Measurements from ENCODE around the gene ST6GALNAC1. TPM values are rescaled to one million over a fixed set of nuclear protein-coding genes. Genes with fewer than 3 reads are reported as not detected.

The ST6GALNAC1 gene
- total RNA-seq, 1 donor from 2014 or later, result 1.3 TPM

DNA sequence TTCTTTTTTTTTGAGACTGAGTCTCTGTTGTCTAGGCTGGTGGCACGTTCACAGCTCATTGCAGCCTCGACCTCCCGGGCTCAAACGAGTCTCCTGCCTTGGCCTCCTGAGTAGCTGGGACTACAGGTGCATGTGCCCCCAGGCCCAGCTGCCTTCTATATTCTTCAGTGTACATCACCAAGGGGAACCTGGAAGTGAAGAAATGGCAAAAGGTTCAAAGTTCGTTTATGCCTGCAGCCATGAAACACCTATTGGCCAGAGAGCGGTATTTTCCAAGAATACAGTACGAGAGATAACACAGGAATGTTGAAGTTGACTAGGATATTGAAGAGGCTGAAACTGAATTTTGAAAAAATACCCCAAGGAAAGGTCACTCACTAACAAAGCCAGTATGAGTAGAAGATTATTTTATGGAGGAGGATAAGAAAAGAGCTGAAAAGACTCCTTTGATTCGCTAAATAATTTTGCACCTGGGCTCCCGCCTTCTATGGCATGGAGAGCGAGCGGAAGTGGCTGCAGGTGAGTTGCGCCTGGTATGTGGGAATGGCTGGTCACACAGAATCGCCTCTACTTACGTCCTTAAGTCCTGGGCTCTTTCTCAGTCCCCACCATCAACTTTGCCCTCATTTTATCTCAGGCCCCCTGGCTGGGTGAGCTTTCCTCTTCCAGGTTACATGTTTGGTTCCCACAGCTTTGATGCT is 9.8 kb downstream of the ST6GALNAC1 start:
- Mint-ChIP-seq H3K36me3 (no peaks in the 10 kb centered on the region), H3K4me1 (peaks cover 44% of the 10 kb centered on the region), H3K9me3 (no peaks in the 10 kb centered on the region), H3K27me3 (ENCODE audit: low read depth) (no peaks in the 10 kb centered on the region), H3K4me3 (no peak overlapping the region), H3K27ac (peak overlapping the region; percentile 1)
- DNase-seq (ENCODE audit: low spot score in 2 of 2, unreplicated experiment in 2 of 2), result no peak
- no peak for TF ChIP-seq CTCF (IDR thresholded peaks at IDR 0.05; ENCODE audit: unreplicated experiment)

DNA sequence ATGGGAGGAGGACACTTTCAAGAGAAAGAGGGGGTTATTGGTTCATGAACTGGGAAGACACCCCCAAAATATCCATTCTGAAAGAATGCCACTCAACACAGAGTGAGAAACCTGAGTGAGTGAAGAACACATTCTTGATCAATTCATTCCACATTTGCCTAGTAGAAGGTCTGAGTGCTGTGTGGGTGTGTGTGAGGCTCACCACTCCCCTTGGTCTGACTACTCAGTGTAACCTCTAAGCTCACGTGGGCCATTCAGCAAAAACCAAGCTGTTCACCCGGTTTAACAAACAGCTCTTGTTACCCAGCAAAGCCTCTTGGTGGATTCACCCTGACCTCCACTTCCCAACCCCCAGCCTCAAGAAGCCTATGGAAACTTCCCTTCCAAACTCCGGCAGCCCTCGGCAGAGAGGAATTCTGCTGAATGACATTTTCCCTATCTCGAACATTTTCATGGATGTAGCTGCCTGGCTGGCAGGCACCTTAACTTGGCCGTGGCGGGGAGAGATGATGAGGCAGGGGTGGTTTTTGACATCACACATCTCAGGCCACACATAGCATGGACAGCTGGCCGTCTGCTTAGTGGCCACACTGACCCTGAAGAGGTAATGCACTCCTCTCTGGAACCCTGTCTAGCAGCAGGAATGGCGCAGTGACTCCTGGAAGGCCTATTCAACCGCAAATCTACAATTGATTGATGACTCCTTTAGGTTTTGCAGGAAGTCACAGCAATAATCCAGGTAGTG is 11.6 kb downstream of the ST6GALNAC1 start:
- no peaks in the 10 kb centered on the region for H3K9me3 Mint-ChIP-seq
- no peaks in the 10 kb centered on the region for H3K36me3 Mint-ChIP-seq
- no peaks in the 10 kb centered on the region for H3K27me3 Mint-ChIP-seq (ENCODE audit: low read depth)
- no peak for TF ChIP-seq CTCF (IDR thresholded peaks at IDR 0.05; ENCODE audit: unreplicated experiment)
- no peak overlapping the region for H3K4me3 Mint-ChIP-seq
- peaks cover 35% of the 10 kb centered on the region for H3K4me1 Mint-ChIP-seq
- H3K27ac Mint-ChIP-seq, result peak overlapping the region; percentile 77
- DNase-seq (ENCODE audit: low spot score in 2 of 2, unreplicated experiment in 2 of 2), result no peak

- no peaks in the 10 kb centered on the region for H3K9me3 Mint-ChIP-seq
- no peak for TF ChIP-seq CTCF (IDR thresholded peaks at IDR 0.05; ENCODE audit: unreplicated experiment)
- H3K27me3 Mint-ChIP-seq (ENCODE audit: low read depth), result peaks cover 2% of the 10 kb centered on the region
- peaks cover 26% of the 10 kb centered on the region for H3K4me1 Mint-ChIP-seq
- no peaks in the 10 kb centered on the region for H3K36me3 Mint-ChIP-seq
- DNase-seq (ENCODE audit: low spot score in 2 of 2, unreplicated experiment in 2 of 2), result no peak
- H3K27ac Mint-ChIP-seq, result no peak overlapping the region
- H3K4me3 Mint-ChIP-seq, result no peak overlapping the region
Observed at GRCh38 chr17:76630151-76630550, 13.4 kb downstream of the ST6GALNAC1 start.

DNA sequence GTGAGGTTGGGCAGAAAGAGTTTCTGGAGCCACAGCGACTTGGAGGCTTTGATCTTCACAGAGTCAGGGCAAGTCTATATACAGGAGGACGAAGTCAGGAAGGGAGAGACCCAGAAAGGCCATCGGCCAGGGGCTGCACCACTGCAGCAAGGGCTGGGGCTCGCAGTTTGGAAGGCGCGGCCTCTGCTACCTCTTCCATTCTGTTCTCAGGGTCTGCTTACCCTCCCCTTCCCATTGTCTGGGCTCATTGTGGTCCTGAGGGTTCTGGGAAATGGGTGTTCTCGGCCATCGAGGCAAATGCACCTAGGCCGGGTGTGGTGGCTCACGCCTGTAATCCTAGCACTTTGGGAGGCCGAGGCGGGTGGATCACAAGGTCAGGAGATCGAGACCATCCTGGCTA is 16.0 kb downstream of the ST6GALNAC1 start:
- no peaks in the 10 kb centered on the region for H3K9me3 Mint-ChIP-seq
- no peak for TF ChIP-seq CTCF (IDR thresholded peaks at IDR 0.05; ENCODE audit: unreplicated experiment)
- no peak overlapping the region for H3K27ac Mint-ChIP-seq
- no peak for DNase-seq (ENCODE audit: low spot score in 2 of 2, unreplicated experiment in 2 of 2)
- peaks cover 2% of the 10 kb centered on the region for H3K27me3 Mint-ChIP-seq (ENCODE audit: low read depth)
- no peak overlapping the region for H3K4me3 Mint-ChIP-seq
- no peaks in the 10 kb centered on the region for H3K36me3 Mint-ChIP-seq
- H3K4me1 Mint-ChIP-seq, result peaks cover 17% of the 10 kb centered on the region

GRCh38 chr17:76626442-76626841 is 17.1 kb downstream of the ST6GALNAC1 start:
- H3K27me3 Mint-ChIP-seq (ENCODE audit: low read depth), result peaks cover 2% of the 10 kb centered on the region
- H3K27ac Mint-ChIP-seq, result no peak overlapping the region
- no peak for TF ChIP-seq CTCF (IDR thresholded peaks at IDR 0.05; ENCODE audit: unreplicated experiment)

More at GRCh38 chr17:76626442-76626841, 17.1 kb downstream of the ST6GALNAC1 start:
- DNase-seq (ENCODE audit: low spot score in 2 of 2, unreplicated experiment in 2 of 2), result no peak
- H3K36me3 Mint-ChIP-seq, result no peaks in the 10 kb centered on the region
- no peaks in the 10 kb centered on the region for H3K9me3 Mint-ChIP-seq
- H3K4me1 Mint-ChIP-seq, result peaks cover 8% of the 10 kb centered on the region
- H3K4me3 Mint-ChIP-seq, result no peak overlapping the region

All from mesothelial cell of epicardium (in vitro differentiated cells).